ENCODE measurements around the gene CUL3.

Gene CUL3

GRCh38 chr2:224466304-224466895 lies 118.8 kb downstream of the CUL3 start:
- no peak for DNase-seq

- no peak for DNase-seq
Observed at GRCh38 chr2:224461391-224461790, 123.8 kb downstream of the CUL3 start.

- no peak for DNase-seq
Observed at GRCh38 chr2:224457408-224458096, 127.6 kb downstream of the CUL3 start.

- no peak for DNase-seq
Observed at GRCh38 chr2:224453892-224454291, 131.3 kb downstream of the CUL3 start.

GRCh38 chr2:224449212-224450147 lies 135.7 kb downstream of the CUL3 start:
- DNase-seq: no peak

- DNase-seq: no peak
Observed at GRCh38 chr2:224448236-224448635, 136.9 kb downstream of the CUL3 start.

- no peak for DNase-seq
Observed at GRCh38 chr2:224444783-224445182, 140.4 kb downstream of the CUL3 start.

- DNase-seq: no peak
Observed at GRCh38 chr2:224444021-224444420, 141.1 kb downstream of the CUL3 start.

GRCh38 chr2:224442071-224442967 lies 142.8 kb downstream of the CUL3 start:
- DNase-seq: no peak

GRCh38 chr2:224440988-224441387 lies 144.2 kb downstream of the CUL3 start:
- DNase-seq: no peak

- DNase-seq: no peak
Observed at GRCh38 chr2:224438726-224439125, 146.4 kb downstream of the CUL3 start.

- DNase-seq: no peak
Observed at GRCh38 chr2:224436634-224437033, 148.5 kb downstream of the CUL3 start.

GRCh38 chr2:224434618-224435017 lies 150.5 kb downstream of the CUL3 start:
- DNase-seq: no peak

- DNase-seq: no peak
Observed at GRCh38 chr2:224433442-224433841, 151.7 kb downstream of the CUL3 start.

- no peak for DNase-seq
Observed at GRCh38 chr2:224432003-224432579, 153.1 kb downstream of the CUL3 start.

- no peak for DNase-seq
Observed at GRCh38 chr2:224429441-224429810, 155.7 kb downstream of the CUL3 start.

GRCh38 chr2:224428787-224429440 lies 156.2 kb downstream of the CUL3 start:
- no peak for DNase-seq

GRCh38 chr2:224427471-224427870 lies 157.7 kb downstream of the CUL3 start:
- DNase-seq: no peak

GRCh38 chr2:224426656-224427055 lies 158.5 kb downstream of the CUL3 start:
- no peak for DNase-seq

GRCh38 chr2:224421065-224421464 lies 164.1 kb downstream of the CUL3 start:
- DNase-seq: no peak
